ENCODE results near the gene ZNF625. TPM values are rescaled to one million over a fixed set of nuclear protein-coding genes. Genes with fewer than 3 reads are reported as not detected.

The ZNF625 gene
- total and polyA plus RNA-seq, 2 experiments from 2014 or later = 2.3 to 10.3 TPM

DNA sequence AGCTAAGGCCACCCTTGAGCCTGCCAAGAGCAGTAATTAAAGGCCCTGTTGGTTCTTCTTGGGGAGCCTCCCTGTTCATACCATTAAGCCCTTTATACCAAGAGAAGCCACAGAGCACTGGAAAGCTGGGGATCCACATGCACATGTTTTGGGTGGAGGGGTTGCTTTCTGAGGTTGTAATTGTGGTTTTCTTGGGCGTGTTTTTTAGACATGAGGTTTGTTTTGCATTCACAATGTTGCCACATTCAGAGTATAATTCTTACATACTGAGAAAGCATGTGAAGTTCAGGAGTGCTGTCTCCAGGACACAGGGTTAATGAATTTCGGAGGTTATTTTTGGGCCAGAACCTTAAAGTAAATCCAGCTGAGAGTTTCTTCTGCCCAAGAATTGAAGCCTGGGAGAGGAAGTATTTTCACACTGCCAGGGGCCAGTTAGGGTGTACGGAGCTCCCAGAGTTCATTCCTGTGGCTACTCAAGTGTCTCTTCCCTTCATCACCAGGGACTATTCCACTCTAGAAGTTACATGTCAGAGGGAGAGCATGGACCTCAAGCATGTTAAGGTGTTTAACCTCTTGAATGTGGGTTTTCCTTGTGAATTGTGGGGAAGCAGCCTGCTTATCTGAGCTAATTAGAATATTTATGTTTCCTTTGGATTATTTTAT lies 43.4 kb upstream of the ZNF625 start:
- H3K36me3 ChIP-seq (replicated peaks; ENCODE audit: insufficient read depth, low read depth) = no peaks in the 10 kb centered on the region
- peaks cover 23% of the 10 kb centered on the region for H3K9me3 ChIP-seq (ENCODE audit: low read depth)
- no peaks in the 10 kb centered on the region for H4K20me1 ChIP-seq (ENCODE audit: insufficient read depth, poor library complexity, severe bottlenecking)
- H2AFZ ChIP-seq = no peak overlapping the region
- no peak overlapping the region for H3K4me2 ChIP-seq
- no peaks in the 10 kb centered on the region for H3K27me3 ChIP-seq
- TF ChIP-seq, protein P1, sequence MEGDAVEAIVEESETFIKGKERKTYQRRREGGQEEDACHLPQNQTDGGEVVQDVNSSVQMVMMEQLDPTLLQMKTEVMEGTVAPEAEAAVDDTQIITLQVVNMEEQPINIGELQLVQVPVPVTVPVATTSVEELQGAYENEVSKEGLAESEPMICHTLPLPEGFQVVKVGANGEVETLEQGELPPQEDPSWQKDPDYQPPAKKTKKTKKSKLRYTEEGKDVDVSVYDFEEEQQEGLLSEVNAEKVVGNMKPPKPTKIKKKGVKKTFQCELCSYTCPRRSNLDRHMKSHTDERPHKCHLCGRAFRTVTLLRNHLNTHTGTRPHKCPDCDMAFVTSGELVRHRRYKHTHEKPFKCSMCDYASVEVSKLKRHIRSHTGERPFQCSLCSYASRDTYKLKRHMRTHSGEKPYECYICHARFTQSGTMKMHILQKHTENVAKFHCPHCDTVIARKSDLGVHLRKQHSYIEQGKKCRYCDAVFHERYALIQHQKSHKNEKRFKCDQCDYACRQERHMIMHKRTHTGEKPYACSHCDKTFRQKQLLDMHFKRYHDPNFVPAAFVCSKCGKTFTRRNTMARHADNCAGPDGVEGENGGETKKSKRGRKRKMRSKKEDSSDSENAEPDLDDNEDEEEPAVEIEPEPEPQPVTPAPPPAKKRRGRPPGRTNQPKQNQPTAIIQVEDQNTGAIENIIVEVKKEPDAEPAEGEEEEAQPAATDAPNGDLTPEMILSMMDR (IDR thresholded peaks at IDR 0.05; ENCODE audit: poor library complexity) = no peak
- TF ChIP-seq EZH2phosphoT487 (IDR thresholded peaks at IDR 0.05; ENCODE audit: low read depth, severe bottlenecking, unreplicated experiment) (no peak), EZH2 (IDR thresholded peaks at IDR 0.05; ENCODE audit: borderline replicate concordance) (no peak)
- 95% methylated on average over 3 of the region's 3 CpGs for WGBS (ENCODE audit: low lambda C conversion rate, missing lambda C conversion rate)
- H3K27ac ChIP-seq = no peak overlapping the region
- H3K4me1 ChIP-seq (ENCODE audit: insufficient read depth) = no peaks in the 10 kb centered on the region
- H3K79me2 ChIP-seq = peaks cover 2% of the 10 kb centered on the region
- no peaks in the 10 kb centered on the region for H3K9me2 ChIP-seq (replicated peaks; ENCODE audit: insufficient read depth)
- DNase-seq (ENCODE audit: low spot score) = no peak
- no peak overlapping the region for H3K4me3 ChIP-seq

DNA sequence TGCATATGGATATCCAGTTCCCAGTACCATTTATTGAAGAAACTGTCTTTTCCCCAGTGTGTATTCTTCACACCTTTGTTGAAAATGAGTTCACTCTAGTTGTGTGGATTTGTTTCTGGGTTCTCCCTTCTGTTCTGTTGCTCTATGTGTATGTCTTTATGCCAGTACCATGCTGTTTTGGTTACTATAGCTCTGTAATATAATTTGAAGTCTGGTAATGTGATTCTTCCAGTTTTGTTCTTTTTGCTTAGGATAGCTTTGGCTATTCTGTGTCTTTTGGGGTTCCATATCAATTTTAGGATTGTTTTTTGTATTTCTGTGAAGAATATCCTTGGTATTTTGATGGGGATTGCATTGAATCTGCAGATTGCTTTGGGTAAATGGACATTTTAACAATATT lies 41.6 kb upstream of the ZNF625 start:
- no peak for DNase-seq (ENCODE audit: low spot score)
- no peak overlapping the region for H2AFZ ChIP-seq
- H3K9me2 ChIP-seq (replicated peaks; ENCODE audit: insufficient read depth) = no peaks in the 10 kb centered on the region
- H3K4me3 ChIP-seq = no peak overlapping the region
- TF ChIP-seq, protein P1 (IDR thresholded peaks at IDR 0.05; ENCODE audit: poor library complexity) = no peak
- TF ChIP-seq EZH2phosphoT487 (IDR thresholded peaks at IDR 0.05; ENCODE audit: low read depth, severe bottlenecking, unreplicated experiment) (no peak), EZH2 (IDR thresholded peaks at IDR 0.05; ENCODE audit: borderline replicate concordance) (no peak)
- no peaks in the 10 kb centered on the region for H3K4me1 ChIP-seq (ENCODE audit: insufficient read depth)
- no peaks in the 10 kb centered on the region for H3K27me3 ChIP-seq
- H3K27ac ChIP-seq = no peak overlapping the region
- H3K4me2 ChIP-seq = no peak overlapping the region
- H3K9me3 ChIP-seq (ENCODE audit: low read depth) = peaks cover 23% of the 10 kb centered on the region
- H4K20me1 ChIP-seq (ENCODE audit: insufficient read depth, poor library complexity, severe bottlenecking) = no peaks in the 10 kb centered on the region
- peaks cover 2% of the 10 kb centered on the region for H3K79me2 ChIP-seq
- no peaks in the 10 kb centered on the region for H3K36me3 ChIP-seq (replicated peaks; ENCODE audit: insufficient read depth, low read depth)

DNA sequence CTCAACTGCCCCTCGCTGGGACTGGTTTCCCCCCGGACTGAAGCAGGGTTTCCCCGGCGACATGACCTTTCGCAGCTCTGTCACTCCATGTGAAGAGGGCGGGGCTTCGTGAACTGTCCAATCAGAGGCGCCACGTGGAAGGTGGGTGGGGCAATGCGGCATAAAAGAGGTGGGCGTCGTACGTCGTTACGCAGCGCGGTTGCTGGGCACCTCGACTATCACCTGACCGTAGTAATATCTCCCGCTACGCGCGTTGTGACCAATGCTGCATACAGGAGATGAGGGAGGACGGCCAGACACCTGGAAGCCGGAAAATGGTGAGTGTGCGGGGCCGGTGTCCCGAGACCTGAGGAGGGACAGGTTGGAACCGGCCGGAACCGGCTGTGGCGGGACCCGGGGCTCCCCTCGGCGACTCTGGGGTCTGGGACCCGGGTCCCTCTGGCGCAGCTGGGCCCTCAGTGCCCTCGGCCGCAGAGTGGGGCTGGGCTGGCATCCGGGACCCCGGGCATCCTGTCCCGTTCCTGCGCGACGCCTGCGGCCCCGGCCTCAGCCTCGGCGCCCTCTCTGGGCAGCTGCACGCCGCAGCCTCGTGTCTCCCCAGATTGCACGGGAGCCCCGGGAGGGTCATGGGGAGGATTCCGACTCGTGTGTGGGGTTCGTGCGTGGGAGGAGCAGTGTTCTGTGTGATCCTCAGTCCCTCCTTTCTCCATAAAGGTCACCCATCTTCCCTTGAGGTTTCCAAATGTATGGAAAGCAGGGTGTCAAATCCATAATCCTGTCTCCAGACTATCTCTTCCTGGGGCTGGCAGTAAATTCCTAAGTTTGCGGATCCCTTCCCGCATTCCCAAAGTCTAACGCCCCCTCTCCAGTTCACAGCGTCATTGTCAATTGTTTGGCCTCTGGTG lies 38.5 kb upstream of the ZNF625 start:
- no peaks in the 10 kb centered on the region for H3K9me2 ChIP-seq (replicated peaks; ENCODE audit: insufficient read depth)
- no peaks in the 10 kb centered on the region for H3K79me2 ChIP-seq
- TF ChIP-seq EZH2phosphoT487 (IDR thresholded peaks at IDR 0.05; ENCODE audit: low read depth, severe bottlenecking, unreplicated experiment) (no peak), EZH2 (IDR thresholded peaks at IDR 0.05; ENCODE audit: borderline replicate concordance) (no peak)
- TF ChIP-seq, protein P1 (IDR thresholded peaks at IDR 0.05; ENCODE audit: poor library complexity) = no peak
- no peaks in the 10 kb centered on the region for H4K20me1 ChIP-seq (ENCODE audit: insufficient read depth, poor library complexity, severe bottlenecking)
- no peaks in the 10 kb centered on the region for H3K27me3 ChIP-seq
- WGBS (ENCODE audit: low lambda C conversion rate, missing lambda C conversion rate) = 98% methylated on average over 50 of the region's 62 CpGs
- no peak for DNase-seq (ENCODE audit: low spot score)
- H3K36me3 ChIP-seq (replicated peaks; ENCODE audit: insufficient read depth, low read depth) = no peaks in the 10 kb centered on the region
- no peak overlapping the region for H3K27ac ChIP-seq
- no peak overlapping the region for H3K4me2 ChIP-seq
- H3K4me1 ChIP-seq (ENCODE audit: insufficient read depth) = no peaks in the 10 kb centered on the region
- no peak overlapping the region for H2AFZ ChIP-seq
- H3K9me3 ChIP-seq (ENCODE audit: low read depth) = peaks cover 42% of the 10 kb centered on the region
- H3K4me3 ChIP-seq = no peak overlapping the region

All from hepatocyte (in vitro differentiated cells).